NCI-H2081 treated with DMSO at 0.1 percent for 48 hours (cell line): ENCODE data around the gene MBD4.

Source experiments
- DNase-seq: peaks from one replicate; lab custom pipeline; 2025; lab: John Stamatoyannopoulos, UW

Gene MBD4

DNA sequence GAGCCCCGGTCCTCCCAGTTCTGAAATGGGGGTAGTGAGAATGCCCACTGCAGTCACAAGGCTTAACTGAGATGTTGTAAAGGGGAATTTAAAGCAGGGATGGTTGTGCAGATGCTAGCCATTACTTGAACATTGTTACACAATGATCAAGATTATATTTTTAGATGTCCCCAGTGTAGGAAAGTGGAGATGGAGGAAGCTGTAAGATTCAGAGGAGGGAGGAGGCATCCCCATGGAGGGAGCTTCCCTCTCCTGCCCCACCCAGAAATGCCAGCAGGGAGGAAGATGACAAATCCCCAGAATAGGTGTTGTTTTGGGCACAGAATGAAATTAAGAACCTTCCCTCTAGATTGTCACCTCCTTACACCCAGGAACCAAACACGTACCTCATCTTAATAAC is 57.4 kb downstream of the MBD4 start:
- no peak for DNase-seq
